Erythroblast (primary cell): Measurements from ENCODE around the gene CD48.

Source experiments
- GATA1 ChIP-seq: IDR thresholded peaks from 2 replicates; pipeline ENCODE4 v1.6.1; 2011; ENCODE audit warnings: low read depth, mild to moderate bottlenecking, control low read depth, low read length, moderate library complexity
- POLR2A ChIP-seq: IDR thresholded peaks from 2 replicates; pipeline ENCODE4 v1.6.1; 2011; ENCODE audit warnings: mild to moderate bottlenecking, low read length

- TF ChIP-seq POLR2A (no peak), GATA1 (no peak)
Observed at GRCh38 chr1:160726498-160727315, 15.1 kb upstream of the CD48 start.
